ENCODE data around the gene HOXB3.

HOXB3 gene

DNA sequence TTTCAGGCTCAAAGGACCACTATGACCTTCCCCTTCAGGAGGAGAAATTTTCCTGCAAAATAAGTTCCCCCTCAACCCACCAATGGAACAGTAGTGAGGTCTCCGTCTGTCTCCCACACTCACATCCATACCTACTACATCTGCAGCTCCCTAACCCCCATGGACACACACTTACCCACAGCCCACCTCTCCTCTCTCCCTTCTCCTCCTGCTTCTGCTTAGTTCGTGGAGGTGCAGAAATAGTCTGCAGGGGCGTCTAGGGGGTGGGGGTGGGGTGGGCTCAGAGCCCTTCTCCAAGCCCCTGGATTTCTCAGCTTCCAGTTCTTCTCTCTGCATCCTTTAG is 20.8 kb downstream of the HOXB3 start:
- TF ChIP-seq POLR2AphosphoS5 (IDR thresholded peaks at IDR 0.05; ENCODE audit: borderline replicate concordance, low read depth, low read length): no peak
- TF ChIP-seq EZH2 (IDR thresholded peaks at IDR 0.05): no peak
- TF ChIP-seq FOXP2 (optimal IDR thresholded peaks at IDR 0.05; ENCODE audit: control extremely low read depth, extremely low read length, insufficient read depth): no peak
- Histone ChIP-seq H3K9me3 (ENCODE audit: low read depth, low read length) (no peaks in the 10 kb centered on the region), H3K27ac (no peak overlapping the region), H3K9ac (ENCODE audit: insufficient read length) (no peak overlapping the region), H3K36me3 (ENCODE audit: insufficient read depth, low read length) (peaks cover 2% of the 10 kb centered on the region; the same call in 1 of the 2 replicates), H3K4me3 (peak overlapping the region; percentile 39)
- no peak for DNase-seq (ENCODE audit: low read depth, low spot score)

DNA sequence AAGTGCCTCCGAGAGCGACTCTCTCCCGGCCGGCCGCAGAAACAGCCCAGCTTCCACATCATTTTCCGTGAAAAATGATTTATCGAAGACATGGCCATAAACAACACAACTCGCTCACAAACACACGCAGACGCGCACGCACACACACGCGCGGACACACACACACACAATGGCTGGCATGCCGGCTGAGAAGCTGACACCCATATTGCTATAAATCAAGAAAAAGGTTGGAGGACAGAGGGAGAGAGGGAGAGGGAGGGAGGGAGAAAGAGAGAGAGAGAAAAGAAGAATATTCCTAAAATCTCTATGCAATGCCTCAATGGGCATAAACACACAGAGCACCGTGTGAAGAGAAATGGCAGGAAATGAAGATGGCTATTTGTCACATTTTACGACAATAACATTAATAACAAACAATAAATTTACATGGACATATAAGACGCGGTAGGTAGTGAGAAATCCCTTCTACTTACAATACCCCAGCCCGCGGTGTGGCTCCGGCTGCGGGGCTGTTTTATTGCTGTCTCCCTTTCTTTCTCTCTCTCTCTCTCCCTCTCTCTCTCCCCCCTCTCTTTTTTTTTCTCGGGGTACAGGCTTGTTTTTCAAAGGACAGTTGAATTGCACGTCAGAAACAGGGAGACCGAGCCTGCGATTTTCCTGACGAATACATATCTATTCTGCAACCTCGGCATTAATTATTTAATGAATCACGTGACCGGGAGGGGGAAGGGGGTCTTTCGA is 21.4 kb downstream of the HOXB3 start:
- no peak for TF ChIP-seq EZH2 (IDR thresholded peaks at IDR 0.05)
- TF ChIP-seq POLR2AphosphoS5 (IDR thresholded peaks at IDR 0.05; ENCODE audit: borderline replicate concordance, low read depth, low read length): no peak
- TF ChIP-seq FOXP2 (optimal IDR thresholded peaks at IDR 0.05; ENCODE audit: control extremely low read depth, extremely low read length, insufficient read depth): no peak
- no peak for DNase-seq (ENCODE audit: low read depth, low spot score)
- Histone ChIP-seq H3K27ac (no peak overlapping the region), H3K4me3 (peak overlapping the region; percentile 39), H3K36me3 (ENCODE audit: insufficient read depth, low read length) (peaks cover 2% of the 10 kb centered on the region; the same call in 1 of the 2 replicates), H3K9ac (ENCODE audit: insufficient read length) (no peak overlapping the region), H3K9me3 (ENCODE audit: low read depth, low read length) (no peaks in the 10 kb centered on the region)

DNA sequence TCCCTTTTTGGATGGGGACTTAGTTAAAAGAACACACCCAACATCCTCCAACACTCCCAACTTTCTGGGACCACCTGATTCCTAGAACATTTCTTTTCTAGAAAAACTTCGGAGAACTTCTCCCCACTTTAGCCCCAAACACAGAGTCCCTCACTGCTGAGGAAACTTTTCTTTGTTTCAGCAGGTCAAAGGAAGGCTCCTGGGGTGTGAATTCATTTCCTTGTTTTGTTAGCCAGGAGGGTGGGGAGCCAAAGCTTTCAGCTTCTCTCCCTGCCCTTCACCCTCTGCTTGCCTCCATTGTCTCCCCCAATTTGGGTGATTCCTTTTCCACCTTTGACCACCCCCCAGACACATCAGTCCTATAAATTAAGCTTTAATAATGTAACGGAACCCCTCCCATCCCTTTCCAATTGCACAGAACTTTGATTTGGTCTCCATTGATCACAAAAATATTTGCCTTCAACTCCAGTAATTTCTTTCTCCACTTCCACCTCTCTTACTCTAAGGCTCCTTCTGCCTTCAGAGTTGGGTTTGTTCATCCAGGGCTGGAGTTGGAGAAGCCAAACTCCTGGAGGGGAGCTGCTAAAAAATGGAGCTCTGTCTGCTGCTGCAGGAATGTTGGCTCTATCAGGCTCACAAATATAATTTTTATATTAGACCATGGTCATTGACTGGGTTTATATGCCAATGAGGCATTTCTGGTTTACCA is 22.2 kb downstream of the HOXB3 start:
- TF ChIP-seq EZH2 (IDR thresholded peaks at IDR 0.05) (no peak), POLR2AphosphoS5 (IDR thresholded peaks at IDR 0.05; ENCODE audit: borderline replicate concordance, low read depth, low read length) (no peak), FOXP2 (optimal IDR thresholded peaks at IDR 0.05; ENCODE audit: control extremely low read depth, extremely low read length, insufficient read depth) (no peak)
- no peak overlapping the region for H3K4me3 ChIP-seq
- no peak overlapping the region for H3K27ac ChIP-seq
- H3K9ac ChIP-seq (ENCODE audit: insufficient read length): no peak overlapping the region
- H3K36me3 ChIP-seq (ENCODE audit: insufficient read depth, low read length): peaks cover 2% of the 10 kb centered on the region; the same call in 1 of the 2 replicates
- no peaks in the 10 kb centered on the region for H3K9me3 ChIP-seq (ENCODE audit: low read depth, low read length)
- DNase-seq (ENCODE audit: low read depth, low spot score): no peak

DNA sequence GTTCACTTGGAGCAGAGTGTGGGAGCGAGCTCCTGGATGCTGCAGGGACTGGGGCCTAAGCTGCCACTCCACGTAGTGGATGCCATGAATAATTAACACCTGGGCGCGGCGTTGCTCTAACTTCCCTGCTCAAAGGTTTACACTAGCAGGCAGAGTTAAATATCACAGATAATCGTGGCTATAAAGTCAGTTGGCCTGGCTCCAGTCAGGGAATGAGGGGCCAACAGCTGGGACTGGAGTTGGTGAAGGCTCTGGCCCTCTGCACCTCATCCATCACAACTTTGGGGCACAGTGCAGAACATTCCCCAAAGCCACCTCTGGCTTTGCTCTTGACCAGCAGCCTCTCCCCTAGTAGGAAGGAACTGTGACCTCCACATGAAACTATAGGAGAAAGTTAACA is 22.8 kb downstream of the HOXB3 start:
- peaks cover 2% of the 10 kb centered on the region; the same call in 1 of the 2 replicates for H3K36me3 ChIP-seq (ENCODE audit: insufficient read depth, low read length)
- no peak overlapping the region for H3K9ac ChIP-seq (ENCODE audit: insufficient read length)
- TF ChIP-seq POLR2AphosphoS5 (IDR thresholded peaks at IDR 0.05; ENCODE audit: borderline replicate concordance, low read depth, low read length) (no peak), FOXP2 (optimal IDR thresholded peaks at IDR 0.05; ENCODE audit: control extremely low read depth, extremely low read length, insufficient read depth) (no peak), EZH2 (IDR thresholded peaks at IDR 0.05) (no peak)

DNA sequence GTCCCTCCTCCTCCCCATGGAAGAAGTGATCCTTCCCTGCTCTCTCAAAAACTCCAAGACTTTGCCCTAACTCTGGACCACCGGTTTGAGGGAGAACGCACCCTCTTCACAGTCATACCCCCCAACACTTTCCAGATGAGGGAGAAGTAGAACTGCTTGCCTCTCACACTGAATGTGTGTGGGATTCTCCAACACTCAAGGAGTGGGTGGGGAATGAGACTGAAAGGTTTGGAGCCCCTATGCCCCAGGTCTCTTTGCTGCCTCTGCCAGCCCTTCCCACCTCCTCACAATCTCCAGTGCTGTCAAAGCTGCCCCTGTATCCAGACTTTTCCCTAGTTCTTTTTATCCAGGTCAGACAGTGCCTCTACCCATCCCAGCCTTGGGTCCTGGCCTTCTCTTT is 23.3 kb downstream of the HOXB3 start:
- H3K27ac ChIP-seq: no peak overlapping the region
- no peak overlapping the region for H3K9ac ChIP-seq (ENCODE audit: insufficient read length)
- no peak overlapping the region for H3K4me3 ChIP-seq
- H3K36me3 ChIP-seq (ENCODE audit: insufficient read depth, low read length): 0 out of 2 replicates have a peak, but pooled peaks cover under 1% of the 10 kb centered on the region
- TF ChIP-seq POLR2AphosphoS5 (IDR thresholded peaks at IDR 0.05; ENCODE audit: borderline replicate concordance, low read depth, low read length) (no peak), EZH2 (IDR thresholded peaks at IDR 0.05) (no peak), FOXP2 (optimal IDR thresholded peaks at IDR 0.05; ENCODE audit: control extremely low read depth, extremely low read length, insufficient read depth) (no peak)
- no peaks in the 10 kb centered on the region for H3K9me3 ChIP-seq (ENCODE audit: low read depth, low read length)
- DNase-seq (ENCODE audit: low read depth, low spot score): no peak

More for the DNA sequence above, 22.8 kb downstream of the HOXB3 start:
- Histone ChIP-seq H3K27ac (no peak overlapping the region), H3K9me3 (ENCODE audit: low read depth, low read length) (no peaks in the 10 kb centered on the region), H3K4me3 (no peak overlapping the region)
- DNase-seq (ENCODE audit: low read depth, low spot score): no peak

DNA sequence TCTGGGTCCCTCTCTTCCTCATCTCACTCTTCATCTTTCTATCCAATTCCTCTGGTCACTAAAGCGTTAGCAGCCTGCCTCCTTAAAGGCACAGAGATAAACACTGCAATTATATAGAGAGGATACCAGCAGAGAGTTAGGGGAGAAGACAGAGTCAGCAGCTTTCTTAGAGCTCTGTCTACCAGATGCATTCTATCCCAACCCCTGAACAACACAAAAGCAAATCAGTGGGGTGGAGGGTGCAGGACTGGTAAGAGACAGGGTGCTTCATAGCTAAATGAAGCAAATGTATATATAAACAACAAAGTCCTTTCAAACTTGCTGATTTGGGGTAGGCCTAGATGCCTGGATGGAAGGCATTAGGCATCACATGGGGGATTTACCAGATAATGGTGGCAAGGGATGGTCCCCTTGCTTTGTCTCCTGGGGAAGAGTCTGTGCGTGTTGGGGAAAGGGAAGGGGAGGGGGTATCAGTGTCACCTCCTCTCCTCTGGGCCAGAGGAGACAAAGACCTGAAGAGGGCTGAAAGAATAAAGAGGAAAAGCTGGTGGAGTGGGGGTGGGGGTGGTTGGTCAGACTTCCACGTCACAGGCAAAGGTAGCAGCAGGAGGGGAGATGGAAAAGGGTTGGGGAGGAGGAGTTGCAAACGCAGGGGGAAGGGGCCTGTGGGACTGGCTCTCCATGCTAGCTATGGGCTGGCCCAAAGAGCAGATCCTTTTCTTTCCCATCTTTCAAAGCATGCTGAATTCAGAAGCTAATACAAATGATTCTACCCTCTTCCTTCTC is 23.9 kb downstream of the HOXB3 start:
- no peak for DNase-seq (ENCODE audit: low read depth, low spot score)
- H3K4me3 ChIP-seq: no peak overlapping the region
- H3K27ac ChIP-seq: no peak overlapping the region
- no peaks in the 10 kb centered on the region for H3K9me3 ChIP-seq (ENCODE audit: low read depth, low read length)
- TF ChIP-seq FOXP2 (optimal IDR thresholded peaks at IDR 0.05; ENCODE audit: control extremely low read depth, extremely low read length, insufficient read depth): no peak
- no peak for TF ChIP-seq POLR2AphosphoS5 (IDR thresholded peaks at IDR 0.05; ENCODE audit: borderline replicate concordance, low read depth, low read length)
- no peak for TF ChIP-seq EZH2 (IDR thresholded peaks at IDR 0.05)
- H3K9ac ChIP-seq (ENCODE audit: insufficient read length): no peak overlapping the region
- no peaks in the 10 kb centered on the region for H3K36me3 ChIP-seq (ENCODE audit: insufficient read depth, low read length)

DNA sequence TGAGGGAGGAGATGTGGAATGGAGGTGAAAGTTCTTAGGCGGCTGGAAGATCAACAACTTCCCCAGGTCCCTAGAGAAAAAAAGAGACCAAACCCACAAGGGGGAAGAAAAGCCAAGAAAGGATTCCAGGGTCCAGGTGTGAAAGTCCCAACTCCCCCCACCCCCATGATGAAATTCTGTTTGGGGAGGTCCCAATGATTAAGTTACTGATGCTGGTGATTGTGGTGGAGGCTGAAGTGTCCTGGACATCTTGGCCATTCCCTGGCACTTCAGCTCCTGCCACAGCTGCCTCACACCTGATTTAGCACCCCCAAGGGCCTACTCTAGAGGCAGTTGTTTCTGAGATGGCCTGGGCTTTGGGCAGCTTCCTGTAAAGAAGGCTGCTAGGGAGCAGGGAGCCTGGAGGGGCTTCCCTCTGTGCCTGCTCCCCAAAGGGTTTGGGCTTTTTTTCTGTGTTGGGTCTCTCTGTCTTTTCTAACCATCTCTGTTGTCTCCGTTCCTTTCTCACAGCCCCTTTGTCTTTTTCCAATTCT is 25.0 kb downstream of the HOXB3 start:
- TF ChIP-seq EZH2 (IDR thresholded peaks at IDR 0.05) (no peak), FOXP2 (optimal IDR thresholded peaks at IDR 0.05; ENCODE audit: control extremely low read depth, extremely low read length, insufficient read depth) (no peak), POLR2AphosphoS5 (IDR thresholded peaks at IDR 0.05; ENCODE audit: borderline replicate concordance, low read depth, low read length) (no peak)
- Histone ChIP-seq H3K9me3 (ENCODE audit: low read depth, low read length) (no peaks in the 10 kb centered on the region), H3K4me3 (no peak overlapping the region), H3K36me3 (ENCODE audit: insufficient read depth, low read length) (no peaks in the 10 kb centered on the region), H3K9ac (ENCODE audit: insufficient read length) (no peak overlapping the region), H3K27ac (no peak overlapping the region)
- no peak for DNase-seq (ENCODE audit: low read depth, low spot score)

All from SK-N-MC (cell line).